ENCODE data around the gene TMEM204.

Gene TMEM204

GRCh38 chr16:1488054-1488601, 45.3 kb upstream of the TMEM204 start:
- no peak for ATAC-seq (ENCODE audit: low read depth)
- no peaks in the 10 kb centered on the region for H3K9me3 ChIP-seq (ENCODE audit: severe bottlenecking)
- no peaks in the 10 kb centered on the region for H3K36me3 ChIP-seq (ENCODE audit: low read depth)
- no peak overlapping the region for H3K27ac ChIP-seq (ENCODE audit: poor library complexity, severe bottlenecking)
- peak; percentile 52 for DNase-seq (ENCODE audit: low spot score)
- no peak overlapping the region for H3K4me3 ChIP-seq (ENCODE audit: severe bottlenecking)
- H3K27me3 ChIP-seq (ENCODE audit: insufficient read depth, poor library complexity, severe bottlenecking): no peaks in the 10 kb centered on the region
- TF ChIP-seq, protein P1, sequence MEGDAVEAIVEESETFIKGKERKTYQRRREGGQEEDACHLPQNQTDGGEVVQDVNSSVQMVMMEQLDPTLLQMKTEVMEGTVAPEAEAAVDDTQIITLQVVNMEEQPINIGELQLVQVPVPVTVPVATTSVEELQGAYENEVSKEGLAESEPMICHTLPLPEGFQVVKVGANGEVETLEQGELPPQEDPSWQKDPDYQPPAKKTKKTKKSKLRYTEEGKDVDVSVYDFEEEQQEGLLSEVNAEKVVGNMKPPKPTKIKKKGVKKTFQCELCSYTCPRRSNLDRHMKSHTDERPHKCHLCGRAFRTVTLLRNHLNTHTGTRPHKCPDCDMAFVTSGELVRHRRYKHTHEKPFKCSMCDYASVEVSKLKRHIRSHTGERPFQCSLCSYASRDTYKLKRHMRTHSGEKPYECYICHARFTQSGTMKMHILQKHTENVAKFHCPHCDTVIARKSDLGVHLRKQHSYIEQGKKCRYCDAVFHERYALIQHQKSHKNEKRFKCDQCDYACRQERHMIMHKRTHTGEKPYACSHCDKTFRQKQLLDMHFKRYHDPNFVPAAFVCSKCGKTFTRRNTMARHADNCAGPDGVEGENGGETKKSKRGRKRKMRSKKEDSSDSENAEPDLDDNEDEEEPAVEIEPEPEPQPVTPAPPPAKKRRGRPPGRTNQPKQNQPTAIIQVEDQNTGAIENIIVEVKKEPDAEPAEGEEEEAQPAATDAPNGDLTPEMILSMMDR (IDR thresholded peaks at IDR 0.05; ENCODE audit: poor library complexity, severe bottlenecking): no peak
- H3K4me1 ChIP-seq (ENCODE audit: insufficient read depth, poor library complexity, severe bottlenecking): peaks cover 5% of the 10 kb centered on the region

DNA sequence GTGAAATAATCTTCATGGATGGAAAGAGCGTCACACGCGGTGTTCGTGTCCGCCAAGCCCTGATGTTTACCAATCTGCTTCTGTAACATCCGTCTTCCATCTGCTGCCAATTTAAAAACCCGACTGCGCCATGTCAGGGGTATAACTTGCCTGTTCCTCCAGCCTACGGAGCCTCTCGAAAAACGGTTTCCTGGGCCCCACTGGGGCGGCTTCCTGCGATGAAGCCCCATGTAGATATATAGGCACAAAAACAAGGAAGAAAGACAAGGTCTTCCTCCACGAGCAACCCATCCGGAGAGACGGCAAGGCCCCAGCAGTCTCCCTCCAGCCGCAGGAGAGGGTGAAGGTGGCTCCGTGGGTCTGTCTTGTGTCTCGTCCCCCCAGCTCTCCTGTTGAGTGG, 44.8 kb upstream of the TMEM204 start, which contains the start of gene PTX4:
TSS of gene PTX4 (minus strand) at position 326 of the 400 bp plus-strand sequence. CDS start at position 291, 35 bp downstream.
- TF ChIP-seq, protein P1 (IDR thresholded peaks at IDR 0.05; ENCODE audit: poor library complexity, severe bottlenecking): no peak
- DNase-seq (ENCODE audit: low spot score): no peak
- Histone ChIP-seq H3K9me3 (ENCODE audit: severe bottlenecking) (no peaks in the 10 kb centered on the region), H3K27me3 (ENCODE audit: insufficient read depth, poor library complexity, severe bottlenecking) (no peaks in the 10 kb centered on the region), H3K4me3 (ENCODE audit: severe bottlenecking) (no peak within 1 kb of the TSS), H3K36me3 (ENCODE audit: low read depth) (no peaks in the 10 kb centered on the region), H3K27ac (ENCODE audit: poor library complexity, severe bottlenecking) (no peak within 1 kb of the TSS), H3K4me1 (ENCODE audit: insufficient read depth, poor library complexity, severe bottlenecking) (peaks cover 5% of the 10 kb centered on the region)
- ATAC-seq (ENCODE audit: low read depth): no peak

- DNase-seq (ENCODE audit: low spot score) (no peak), ATAC-seq (ENCODE audit: low read depth) (no peak)
- no peak overlapping the region for H3K4me3 ChIP-seq (ENCODE audit: severe bottlenecking)
- TF ChIP-seq, protein P1 (IDR thresholded peaks at IDR 0.05; ENCODE audit: poor library complexity, severe bottlenecking): no peak
- H3K4me1 ChIP-seq (ENCODE audit: insufficient read depth, poor library complexity, severe bottlenecking): peaks cover 5% of the 10 kb centered on the region
- H3K27ac ChIP-seq (ENCODE audit: poor library complexity, severe bottlenecking): no peak overlapping the region
- H3K36me3 ChIP-seq (ENCODE audit: low read depth): no peaks in the 10 kb centered on the region
- no peaks in the 10 kb centered on the region for H3K27me3 ChIP-seq (ENCODE audit: insufficient read depth, poor library complexity, severe bottlenecking)
- no peaks in the 10 kb centered on the region for H3K9me3 ChIP-seq (ENCODE audit: severe bottlenecking)
These were observed 44.4 kb upstream of the TMEM204 start for GRCh38 chr16:1489077-1489476.

DNA sequence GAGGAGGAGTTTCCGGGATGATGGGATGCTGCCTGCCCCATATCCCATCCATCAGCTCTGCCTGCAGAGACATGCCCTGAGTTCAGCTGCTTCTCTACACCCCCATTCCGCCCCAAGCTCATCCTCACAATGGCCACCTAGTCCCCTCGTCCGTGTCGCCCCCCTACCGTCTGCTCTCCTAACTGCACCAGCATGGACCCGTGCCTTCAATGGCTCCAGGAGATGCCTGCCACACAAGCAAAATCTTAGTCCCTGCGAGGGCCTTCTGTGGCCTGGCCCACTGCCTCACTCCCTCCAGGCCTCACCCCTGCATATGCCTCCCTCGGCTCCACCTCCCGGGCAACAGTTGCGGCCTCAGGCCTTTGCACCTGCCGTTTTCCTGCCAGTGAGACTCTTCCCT, 42.1 kb upstream of the TMEM204 start:
- TF ChIP-seq, protein P1 (IDR thresholded peaks at IDR 0.05; ENCODE audit: poor library complexity, severe bottlenecking): no peak
- Histone ChIP-seq H3K27ac (ENCODE audit: poor library complexity, severe bottlenecking) (no peak overlapping the region), H3K4me3 (ENCODE audit: severe bottlenecking) (no peak overlapping the region), H3K4me1 (ENCODE audit: insufficient read depth, poor library complexity, severe bottlenecking) (peaks cover 5% of the 10 kb centered on the region), H3K36me3 (ENCODE audit: low read depth) (peaks cover 18% of the 10 kb centered on the region), H3K27me3 (ENCODE audit: insufficient read depth, poor library complexity, severe bottlenecking) (no peaks in the 10 kb centered on the region), H3K9me3 (ENCODE audit: severe bottlenecking) (no peaks in the 10 kb centered on the region)
- ATAC-seq (ENCODE audit: low read depth) (no peak), DNase-seq (ENCODE audit: low spot score) (no peak)
